ENCODE results near the gene TMEFF1. TPM values are rescaled to one million over a fixed set of nuclear protein-coding genes. Genes with fewer than 3 reads are reported as not detected.

Gene TMEFF1
- total RNA-seq, 1 experiment from 2014 or later = 3.3 TPM

DNA sequence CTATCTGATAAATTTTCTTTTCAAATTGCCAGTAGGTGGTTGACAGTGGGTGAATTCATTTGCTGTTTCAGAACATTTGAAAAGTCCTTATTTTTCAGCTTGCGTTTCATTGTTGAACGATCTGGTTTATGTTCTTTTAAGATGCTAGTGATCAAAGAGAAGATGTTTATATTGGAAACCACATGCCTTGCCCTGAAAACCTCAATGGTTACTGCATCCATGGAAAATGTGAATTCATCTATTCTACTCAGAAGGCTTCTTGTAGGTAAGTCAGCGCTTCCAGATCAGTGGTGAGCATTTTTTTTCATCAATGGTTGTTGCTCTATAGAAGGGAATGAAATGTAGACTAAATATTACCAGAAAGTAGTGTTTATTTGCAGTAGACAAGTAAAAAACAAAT, 88.3 kb downstream of the TMEFF1 start:
- TF ChIP-seq EZH2 (IDR thresholded peaks at IDR 0.05) (no peak), EZH2phosphoT487 (IDR thresholded peaks at IDR 0.05; ENCODE audit: borderline replicate concordance) (no peak), JUND (IDR thresholded peaks at IDR 0.05) (no peak), POLR2A (IDR thresholded peaks at IDR 0.05; ENCODE audit: borderline replicate concordance, extremely low read depth, insufficient read depth, insufficient read length) (no peak), RAD21 (IDR thresholded peaks at IDR 0.05; ENCODE audit: low read depth) (no peak), ZNF274 (IDR thresholded peaks at IDR 0.05; ENCODE audit: low read depth, low read length) (no peak), ELF1 (IDR thresholded peaks at IDR 0.05; ENCODE audit: borderline replicate concordance, low read depth) (no peak), TCF7L2 (IDR thresholded peaks at IDR 0.05; ENCODE audit: borderline replicate concordance, extremely low read depth, insufficient read depth, insufficient read length) (no peak), SIN3A (IDR thresholded peaks at IDR 0.05; ENCODE audit: low read depth) (no peak)
- TF ChIP-seq, protein P1, sequence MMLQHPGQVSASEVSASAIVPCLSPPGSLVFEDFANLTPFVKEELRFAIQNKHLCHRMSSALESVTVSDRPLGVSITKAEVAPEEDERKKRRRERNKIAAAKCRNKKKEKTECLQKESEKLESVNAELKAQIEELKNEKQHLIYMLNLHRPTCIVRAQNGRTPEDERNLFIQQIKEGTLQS (IDR thresholded peaks at IDR 0.05) = no peak
- TF ChIP-seq, protein P2, sequence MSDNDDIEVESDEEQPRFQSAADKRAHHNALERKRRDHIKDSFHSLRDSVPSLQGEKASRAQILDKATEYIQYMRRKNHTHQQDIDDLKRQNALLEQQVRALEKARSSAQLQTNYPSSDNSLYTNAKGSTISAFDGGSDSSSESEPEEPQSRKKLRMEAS (IDR thresholded peaks at IDR 0.05) = no peak
- Histone ChIP-seq H3K27me3 (ENCODE audit: insufficient read depth, low read length) (no peaks in the 10 kb centered on the region), H3K9me2 (ENCODE audit: insufficient read depth) (no peaks in the 10 kb centered on the region), H2AFZ (ENCODE audit: low read depth, low read length, poor library complexity, severe bottlenecking) (no peak overlapping the region), H3K4me1 (ENCODE audit: control insufficient read depth in 1 of 2, insufficient read depth in 2 of 2, low read length in 2 of 2) (no peaks in the 10 kb centered on the region), H3K4me2 (ENCODE audit: low read length) (no peak overlapping the region), H3K9me3 (ENCODE audit: control insufficient read depth in 1 of 2, insufficient read depth in 1 of 2, low read depth in 1 of 2, low read length in 2 of 2) (no peaks in the 10 kb centered on the region), H3K4me3 (replicated peaks in 1 of 2; ENCODE audit: low read depth in 1 of 2, low read length in 2 of 2) (no peak overlapping the region), H3K27ac (ENCODE audit: low read depth, low read length) (no peak overlapping the region), H4K20me1 (ENCODE audit: insufficient read depth) (no peaks in the 10 kb centered on the region), H3K79me2 (ENCODE audit: insufficient read depth, low read length) (no peaks in the 10 kb centered on the region), H3K36me3 (ENCODE audit: control insufficient read depth in 1 of 2, insufficient read depth in 2 of 2, low read length in 2 of 2) (no peaks in the 10 kb centered on the region), H3K9ac (ENCODE audit: low read length) (no peak overlapping the region)
- CTCF ChIA-PET = no interaction called here
- RAD21 ChIA-PET (ENCODE audit: low non-redundant PET in 1 of 2, low total read pairs in 2 of 2, uncharacterized antibody in 2 of 2, unreplicated experiment in 2 of 2) = no interaction called here
- no peak for ATAC-seq
- POLR2A ChIA-PET = no interaction called here
- no TSS peak for BruUV-seq (replicated peaks)
- DNase-seq (ENCODE audit: low read depth, low spot score) = no peak
- intact Hi-C loops (cut with micrococcal nuclease) = no loop called here

DNA sequence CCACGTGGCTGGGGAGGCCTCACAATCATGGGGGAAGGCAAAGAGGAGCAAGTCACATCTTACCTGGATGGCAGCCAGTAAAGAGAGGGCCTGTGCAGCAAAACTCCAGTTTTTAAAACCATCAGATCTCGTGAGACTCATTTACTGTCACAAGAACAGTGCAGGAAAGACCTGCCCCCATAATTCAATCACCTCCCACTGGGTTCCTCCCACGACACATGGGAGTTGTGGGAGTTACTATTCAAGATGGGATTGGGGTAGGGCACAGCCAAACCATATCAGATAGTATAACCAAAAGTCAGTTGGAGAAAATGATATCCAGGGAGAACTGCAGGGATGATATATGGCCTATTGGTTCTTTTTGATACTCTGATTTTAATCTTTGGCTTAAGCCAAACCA, 94.9 kb downstream of the TMEFF1 start:
- CTCF ChIA-PET = no interaction called here
- no peaks in the 10 kb centered on the region for H3K27me3 ChIP-seq (ENCODE audit: insufficient read depth, low read length)
- RAD21 ChIA-PET (ENCODE audit: low non-redundant PET in 1 of 2, low total read pairs in 2 of 2, uncharacterized antibody in 2 of 2, unreplicated experiment in 2 of 2) = no interaction called here
- no peak overlapping the region for H3K4me3 ChIP-seq (replicated peaks in 1 of 2; ENCODE audit: low read depth in 1 of 2, low read length in 2 of 2)
- no peaks in the 10 kb centered on the region for H3K9me3 ChIP-seq (ENCODE audit: control insufficient read depth in 1 of 2, insufficient read depth in 1 of 2, low read depth in 1 of 2, low read length in 2 of 2)
- H2AFZ ChIP-seq (ENCODE audit: low read depth, low read length, poor library complexity, severe bottlenecking) = no peak overlapping the region
- DNase-seq (ENCODE audit: low read depth, low spot score) = no peak
- H3K4me2 ChIP-seq (ENCODE audit: low read length) = no peak overlapping the region
- H3K27ac ChIP-seq (ENCODE audit: low read depth, low read length) = no peak overlapping the region
- BruUV-seq (replicated peaks) = no TSS peak
- TF ChIP-seq SIN3A (IDR thresholded peaks at IDR 0.05; ENCODE audit: low read depth) = no peak
- TF ChIP-seq POLR2AphosphoS5 (IDR thresholded peaks at IDR 0.05; ENCODE audit: low read depth, low read length) = no peak
- TF ChIP-seq POLR2A (IDR thresholded peaks at IDR 0.05; ENCODE audit: borderline replicate concordance, extremely low read depth, insufficient read depth, insufficient read length) = no peak
- TF ChIP-seq EZH2 (IDR thresholded peaks at IDR 0.05) = no peak
- no peak for TF ChIP-seq CEBPB (IDR thresholded peaks at IDR 0.05; ENCODE audit: low read depth)
- TF ChIP-seq, protein P3, sequence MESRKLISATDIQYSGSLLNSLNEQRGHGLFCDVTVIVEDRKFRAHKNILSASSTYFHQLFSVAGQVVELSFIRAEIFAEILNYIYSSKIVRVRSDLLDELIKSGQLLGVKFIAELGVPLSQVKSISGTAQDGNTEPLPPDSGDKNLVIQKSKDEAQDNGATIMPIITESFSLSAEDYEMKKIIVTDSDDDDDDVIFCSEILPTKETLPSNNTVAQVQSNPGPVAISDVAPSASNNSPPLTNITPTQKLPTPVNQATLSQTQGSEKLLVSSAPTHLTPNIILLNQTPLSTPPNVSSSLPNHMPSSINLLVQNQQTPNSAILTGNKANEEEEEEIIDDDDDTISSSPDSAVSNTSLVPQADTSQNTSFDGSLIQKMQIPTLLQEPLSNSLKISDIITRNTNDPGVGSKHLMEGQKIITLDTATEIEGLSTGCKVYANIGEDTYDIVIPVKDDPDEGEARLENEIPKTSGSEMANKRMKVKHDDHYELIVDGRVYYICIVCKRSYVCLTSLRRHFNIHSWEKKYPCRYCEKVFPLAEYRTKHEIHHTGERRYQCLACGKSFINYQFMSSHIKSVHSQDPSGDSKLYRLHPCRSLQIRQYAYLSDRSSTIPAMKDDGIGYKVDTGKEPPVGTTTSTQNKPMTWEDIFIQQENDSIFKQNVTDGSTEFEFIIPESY (IDR thresholded peaks at IDR 0.05; ENCODE audit: extremely low read depth, insufficient replicate concordance, low read length) = no peak
- no peak for TF ChIP-seq EGR1 (IDR thresholded peaks at IDR 0.05; ENCODE audit: low read depth)
- TF ChIP-seq ZFX (IDR thresholded peaks at IDR 0.05) = no peak
- TF ChIP-seq, protein P4, sequence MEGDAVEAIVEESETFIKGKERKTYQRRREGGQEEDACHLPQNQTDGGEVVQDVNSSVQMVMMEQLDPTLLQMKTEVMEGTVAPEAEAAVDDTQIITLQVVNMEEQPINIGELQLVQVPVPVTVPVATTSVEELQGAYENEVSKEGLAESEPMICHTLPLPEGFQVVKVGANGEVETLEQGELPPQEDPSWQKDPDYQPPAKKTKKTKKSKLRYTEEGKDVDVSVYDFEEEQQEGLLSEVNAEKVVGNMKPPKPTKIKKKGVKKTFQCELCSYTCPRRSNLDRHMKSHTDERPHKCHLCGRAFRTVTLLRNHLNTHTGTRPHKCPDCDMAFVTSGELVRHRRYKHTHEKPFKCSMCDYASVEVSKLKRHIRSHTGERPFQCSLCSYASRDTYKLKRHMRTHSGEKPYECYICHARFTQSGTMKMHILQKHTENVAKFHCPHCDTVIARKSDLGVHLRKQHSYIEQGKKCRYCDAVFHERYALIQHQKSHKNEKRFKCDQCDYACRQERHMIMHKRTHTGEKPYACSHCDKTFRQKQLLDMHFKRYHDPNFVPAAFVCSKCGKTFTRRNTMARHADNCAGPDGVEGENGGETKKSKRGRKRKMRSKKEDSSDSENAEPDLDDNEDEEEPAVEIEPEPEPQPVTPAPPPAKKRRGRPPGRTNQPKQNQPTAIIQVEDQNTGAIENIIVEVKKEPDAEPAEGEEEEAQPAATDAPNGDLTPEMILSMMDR (IDR thresholded peaks at IDR 0.05 in 2 of 3, conservative IDR thresholded peaks at IDR 0.05 in 1 of 3; ENCODE audit: borderline replicate concordance in 1 of 3, insufficient read depth in 1 of 3, low read depth in 2 of 3, low read length in 2 of 3) = no peak
- no peak for TF ChIP-seq ZNF274 (IDR thresholded peaks at IDR 0.05; ENCODE audit: low read depth, low read length)
- H3K4me1 ChIP-seq (ENCODE audit: control insufficient read depth in 1 of 2, insufficient read depth in 2 of 2, low read length in 2 of 2) = no peaks in the 10 kb centered on the region
- no peak for ATAC-seq
- H3K9me2 ChIP-seq (ENCODE audit: insufficient read depth) = no peaks in the 10 kb centered on the region
- H3K79me2 ChIP-seq (ENCODE audit: insufficient read depth, low read length) = no peaks in the 10 kb centered on the region
- POLR2A ChIA-PET = no interaction called here
- no peaks in the 10 kb centered on the region for H3K36me3 ChIP-seq (ENCODE audit: control insufficient read depth in 1 of 2, insufficient read depth in 2 of 2, low read length in 2 of 2)
- H3K9ac ChIP-seq (ENCODE audit: low read length) = no peak overlapping the region
- no peaks in the 10 kb centered on the region for H4K20me1 ChIP-seq (ENCODE audit: insufficient read depth)
- intact Hi-C loops (cut with micrococcal nuclease) = no loop called here

Measured in HCT116 (cell line).